ENCODE data around the gene RBBP7.

DNA sequence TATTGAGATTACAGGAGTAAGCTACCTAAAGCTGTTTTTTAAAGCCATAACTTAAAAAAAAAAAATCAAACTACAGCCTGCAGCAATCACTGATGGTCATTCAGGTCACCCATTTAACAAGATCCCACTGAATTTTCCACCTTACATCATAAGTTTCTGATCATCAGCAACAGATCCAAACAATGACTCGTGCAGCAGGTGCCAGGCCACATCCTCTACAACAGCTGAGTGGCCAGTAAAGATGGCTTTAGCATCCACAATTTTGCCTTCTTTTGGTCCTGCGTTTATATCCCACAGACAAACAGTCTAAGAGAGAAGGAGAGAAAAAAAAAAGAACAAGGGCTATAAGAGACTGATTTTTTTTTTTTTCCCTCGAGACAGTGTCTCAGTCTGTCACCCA is 16.6 kb downstream of the RBBP7 start:
- TF ChIP-seq, protein P1, sequence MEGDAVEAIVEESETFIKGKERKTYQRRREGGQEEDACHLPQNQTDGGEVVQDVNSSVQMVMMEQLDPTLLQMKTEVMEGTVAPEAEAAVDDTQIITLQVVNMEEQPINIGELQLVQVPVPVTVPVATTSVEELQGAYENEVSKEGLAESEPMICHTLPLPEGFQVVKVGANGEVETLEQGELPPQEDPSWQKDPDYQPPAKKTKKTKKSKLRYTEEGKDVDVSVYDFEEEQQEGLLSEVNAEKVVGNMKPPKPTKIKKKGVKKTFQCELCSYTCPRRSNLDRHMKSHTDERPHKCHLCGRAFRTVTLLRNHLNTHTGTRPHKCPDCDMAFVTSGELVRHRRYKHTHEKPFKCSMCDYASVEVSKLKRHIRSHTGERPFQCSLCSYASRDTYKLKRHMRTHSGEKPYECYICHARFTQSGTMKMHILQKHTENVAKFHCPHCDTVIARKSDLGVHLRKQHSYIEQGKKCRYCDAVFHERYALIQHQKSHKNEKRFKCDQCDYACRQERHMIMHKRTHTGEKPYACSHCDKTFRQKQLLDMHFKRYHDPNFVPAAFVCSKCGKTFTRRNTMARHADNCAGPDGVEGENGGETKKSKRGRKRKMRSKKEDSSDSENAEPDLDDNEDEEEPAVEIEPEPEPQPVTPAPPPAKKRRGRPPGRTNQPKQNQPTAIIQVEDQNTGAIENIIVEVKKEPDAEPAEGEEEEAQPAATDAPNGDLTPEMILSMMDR (conservative IDR thresholded peaks at IDR 0.05 in 1 of 2, IDR thresholded peaks at IDR 0.05 in 1 of 2; ENCODE audit: low read depth in 1 of 2, low read length in 2 of 2), result no peak
- TF ChIP-seq EZH2 (IDR thresholded peaks at IDR 0.05; ENCODE audit: low read length, missing control alignments), result no peak

Data from fibroblast of lung (primary cell).